Measurements from ENCODE around the gene CALN1.

Gene CALN1

GRCh38 chr7:72170475-72170874, 241.7 kb downstream of the CALN1 start:
- no peak for DNase-seq

DNA sequence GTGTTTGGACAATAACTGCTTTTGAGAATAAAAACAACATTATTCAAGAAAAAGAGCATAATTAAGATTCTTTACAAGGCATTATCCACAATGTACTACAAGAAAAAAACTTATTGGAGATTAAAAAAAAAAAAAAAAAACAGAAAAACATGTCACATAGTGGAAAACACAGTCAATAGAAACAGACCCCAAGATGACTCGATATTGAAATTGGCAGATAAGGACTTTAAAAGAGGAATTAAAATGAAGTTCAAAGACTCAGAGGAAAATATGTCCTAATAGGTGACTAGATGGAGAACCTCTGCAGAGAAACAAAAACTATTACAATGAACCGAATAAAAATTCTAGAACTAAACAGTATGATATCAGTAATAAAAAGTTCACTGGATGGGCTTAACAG, 248.9 kb downstream of the CALN1 start:
- DNase-seq: no peak

GRCh38 chr7:72161534-72161933, 250.6 kb downstream of the CALN1 start:
- no peak for DNase-seq

DNA sequence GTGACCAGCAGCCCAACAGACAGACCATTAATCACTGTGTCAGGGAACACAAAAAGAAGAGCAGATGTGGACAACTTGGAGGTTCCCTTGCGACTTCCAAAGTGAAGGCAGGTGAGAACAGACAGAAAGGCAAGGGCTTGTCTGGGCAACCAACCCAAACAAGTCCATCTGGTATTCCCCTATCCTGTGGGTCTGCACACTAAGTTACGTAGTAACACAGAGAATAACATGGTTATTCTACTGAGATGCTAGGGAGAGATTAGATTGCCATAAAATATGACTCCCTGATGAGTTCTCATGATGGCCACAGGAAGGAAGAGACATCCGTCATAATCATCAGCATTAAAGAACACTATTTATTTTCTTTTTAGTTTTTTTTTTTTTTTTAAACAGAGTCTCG, 252.2 kb downstream of the CALN1 start:
- no peak for DNase-seq

DNA sequence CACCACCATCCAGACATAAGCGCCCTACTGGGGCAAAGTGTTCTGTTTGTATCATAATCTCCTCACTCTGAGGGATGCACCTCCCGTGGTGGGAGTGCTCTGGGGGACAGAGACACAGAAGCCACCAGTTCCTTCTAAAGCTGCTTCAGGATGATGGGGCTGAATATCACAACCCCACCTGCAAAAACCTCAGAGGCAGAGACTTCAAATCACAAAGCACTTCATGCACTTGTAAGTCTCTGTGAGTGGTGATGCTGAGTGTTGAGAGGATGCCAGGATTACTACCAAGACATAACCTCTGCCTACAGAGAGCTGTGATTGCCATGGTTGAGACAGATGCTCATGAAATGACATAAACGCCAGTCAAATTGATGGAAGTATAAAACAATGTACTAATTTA, 255.5 kb downstream of the CALN1 start:
- no peak for DNase-seq

DNA sequence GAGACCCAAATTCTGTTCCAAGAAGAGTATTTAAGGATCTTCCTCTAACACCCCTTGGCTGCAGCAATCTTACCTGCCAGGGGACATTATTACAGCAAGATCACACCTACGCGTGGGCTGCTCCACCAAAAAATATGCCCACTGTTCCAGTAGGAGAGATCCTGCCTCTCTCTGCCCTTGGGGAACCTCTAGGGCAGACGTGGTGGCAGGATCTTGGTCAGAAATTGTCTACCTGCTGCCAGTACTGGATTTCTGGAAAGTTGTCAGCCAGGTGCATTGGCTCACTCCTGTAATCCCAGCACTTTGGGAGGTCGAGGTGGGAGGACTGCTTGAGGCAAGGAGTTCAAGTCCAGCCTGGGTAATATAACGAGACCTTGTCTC, 259.0 kb downstream of the CALN1 start:
- DNase-seq: no peak

- no peak for DNase-seq
These were observed 259.7 kb downstream of the CALN1 start for GRCh38 chr7:72152161-72153131.

GRCh38 chr7:72140566-72140965, 271.6 kb downstream of the CALN1 start:
- DNase-seq: no peak

- DNase-seq: no peak
These were observed 285.0 kb downstream of the CALN1 start for GRCh38 chr7:72127136-72127535.

GRCh38 chr7:72123913-72124312, 288.2 kb downstream of the CALN1 start:
- no peak for DNase-seq

DNA sequence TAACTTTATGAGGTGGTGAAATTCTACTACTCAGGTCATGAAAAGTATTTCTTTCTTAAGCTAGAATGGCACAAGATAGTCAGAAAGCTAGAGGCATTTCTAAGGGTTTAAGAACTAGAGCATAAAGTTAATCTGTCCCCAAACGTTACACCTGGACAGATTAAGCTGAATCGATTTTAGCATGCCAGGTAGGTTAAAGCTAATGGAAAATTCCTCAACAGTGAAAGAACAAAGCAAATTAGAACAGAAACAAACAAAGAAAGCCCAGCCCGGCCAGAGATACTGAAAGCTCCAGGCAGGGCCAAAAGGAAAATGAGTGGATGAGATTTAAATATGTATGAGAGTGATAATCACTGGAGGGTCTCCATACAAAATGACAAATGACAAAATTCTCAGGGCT, 293.8 kb downstream of the CALN1 start:
- DNase-seq: no peak

DNA sequence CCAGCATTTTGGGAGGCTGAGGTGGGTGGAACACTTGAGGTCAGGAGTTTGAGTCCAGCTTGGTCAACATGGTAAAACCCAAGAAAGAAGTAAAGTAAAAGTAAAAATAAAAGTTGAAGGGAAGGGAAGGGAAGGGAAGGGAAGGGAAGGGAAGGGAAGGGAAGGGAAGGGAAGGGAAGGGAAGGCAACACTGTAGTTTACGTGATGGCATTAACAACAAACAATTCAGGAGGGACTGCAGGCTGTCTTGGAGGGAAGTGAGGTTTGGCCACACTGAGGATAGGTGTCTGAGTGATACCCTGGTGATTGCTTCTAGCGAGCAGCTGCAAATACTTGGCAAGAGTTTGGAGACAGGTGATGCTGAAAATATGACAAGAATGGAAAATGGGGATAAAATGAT, 298.0 kb downstream of the CALN1 start:
- no peak for DNase-seq

- DNase-seq: no peak
These were observed 299.1 kb downstream of the CALN1 start for GRCh38 chr7:72112992-72113391.

- no peak for DNase-seq
These were observed 299.6 kb downstream of the CALN1 start for GRCh38 chr7:72112530-72112929.

DNA sequence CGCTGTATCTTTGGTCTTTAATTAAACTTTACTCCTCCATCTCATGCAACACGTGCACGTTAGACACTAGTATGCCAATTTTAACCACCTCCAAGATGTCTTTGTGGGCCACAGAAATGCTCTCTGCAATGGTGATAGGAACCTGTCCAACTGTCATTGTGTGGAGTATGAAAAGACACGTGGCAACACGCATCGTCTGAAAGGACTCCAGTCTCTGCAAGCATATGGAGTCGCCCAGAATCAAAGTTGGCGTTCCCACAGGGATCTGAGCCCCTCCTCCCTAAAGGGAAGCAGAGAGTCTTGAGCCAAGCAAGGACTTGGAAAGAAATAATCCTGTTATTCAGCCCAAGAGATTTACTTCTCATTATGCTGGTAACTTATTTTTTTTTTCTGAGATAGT, 301.1 kb downstream of the CALN1 start:
- no peak for DNase-seq

- DNase-seq: no peak
These were observed 302.6 kb downstream of the CALN1 start for GRCh38 chr7:72109566-72109965.

GRCh38 chr7:72106405-72106804, 305.7 kb downstream of the CALN1 start:
- no peak for DNase-seq

DNA sequence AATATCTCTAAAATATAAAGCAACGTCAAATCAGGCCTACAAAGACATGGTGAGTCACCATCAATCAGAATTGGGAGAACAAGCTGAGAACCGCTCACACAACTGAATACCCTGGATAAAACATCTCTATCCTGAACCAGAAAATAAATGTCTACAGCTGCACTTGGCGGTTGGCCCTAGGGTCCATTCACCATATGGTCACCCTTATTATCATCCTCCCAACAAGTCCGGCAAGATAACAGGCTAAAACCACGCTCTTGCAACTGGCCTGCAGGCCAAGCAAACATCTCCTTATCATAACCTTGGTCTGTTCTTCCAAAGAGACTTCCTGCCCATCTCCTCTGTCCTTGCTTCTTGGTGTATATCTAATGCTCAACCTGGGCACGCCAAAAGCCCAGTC, 310.7 kb downstream of the CALN1 start:
- DNase-seq: no peak

DNA sequence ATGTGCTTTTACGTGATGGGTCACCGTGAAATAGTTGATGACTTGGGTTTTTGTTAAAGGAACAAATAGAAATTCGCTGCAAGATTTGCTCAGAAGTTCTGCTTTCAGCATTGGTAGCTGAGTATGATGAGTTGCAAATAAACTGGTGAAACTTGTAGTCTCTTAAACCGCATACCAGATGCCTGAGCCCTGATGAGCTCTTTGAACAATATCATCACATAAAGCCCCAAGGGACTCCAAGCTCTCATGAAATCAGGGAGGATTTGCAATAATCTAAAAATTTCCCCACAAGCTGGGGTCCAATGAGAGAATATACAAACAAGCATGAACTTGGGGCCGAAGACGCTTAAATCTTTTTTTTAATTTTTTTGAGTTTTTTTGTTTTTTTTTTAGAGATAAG, 312.4 kb downstream of the CALN1 start:
- DNase-seq: no peak

GRCh38 chr7:72098807-72099580, 313.1 kb downstream of the CALN1 start:
- DNase-seq: peak; percentile 76

- DNase-seq: no peak
These were observed 314.9 kb downstream of the CALN1 start for GRCh38 chr7:72097226-72097625.

- no peak for DNase-seq
These were observed 319.4 kb downstream of the CALN1 start for GRCh38 chr7:72092769-72093168.

DNA sequence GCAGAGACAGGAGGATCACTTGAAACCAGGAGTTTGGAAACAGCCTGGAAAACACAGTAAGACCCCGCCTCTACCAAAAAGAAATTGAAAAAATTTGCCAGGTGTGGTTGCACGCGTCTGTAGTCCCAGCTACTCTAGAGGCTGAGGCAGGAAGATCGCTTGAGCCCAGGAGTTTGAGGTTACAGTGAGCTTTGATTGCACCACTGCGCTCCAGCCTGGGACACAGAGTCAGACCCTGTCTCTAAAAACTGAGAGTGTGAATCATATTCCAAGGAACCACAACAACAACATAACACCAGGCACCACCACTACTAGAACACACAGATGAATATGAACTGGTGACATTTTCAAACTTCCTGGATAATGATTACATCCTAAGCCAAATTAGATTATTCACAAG, 324.2 kb downstream of the CALN1 start:
- DNase-seq: no peak

GRCh38 chr7:72080865-72081510, 331.1 kb downstream of the CALN1 start:
- no peak for DNase-seq

All from right hindlimb (tissue), 1 donor.